ENCODE data around the gene SIX1. TPM values are rescaled to one million over a fixed set of nuclear protein-coding genes. Genes with fewer than 3 reads are reported as not detected.

Gene SIX1
- polyA plus RNA-seq, 2 of the 4 experiments (the other 2 are of a cell fraction): 4.4 to 7.2 TPM

- CTCF ChIA-PET: interaction anchor here (0.9 to 4.0 kb wide), 4 partner anchors 12 to 388 kb away, joined by 3 to 18 read pairs (median 6); partner anchors contain the start of gene SIX1
- Histone ChIP-seq H3K9me3 (no peaks in the 10 kb centered on the region), H3K27ac (no peak overlapping the region), H3K4me1 (no peaks in the 10 kb centered on the region; the same call in 2 of the 3 replicates), H3K4me3 (no peak overlapping the region), H3K4me2 (no peak overlapping the region)
- no peak for ATAC-seq
- WGBS (ENCODE audit: missing lambda C conversion rate): 91% methylated on average over 20 of the region's 20 CpGs
- FAIRE-seq: no peak
- no peak for DNase-seq (ENCODE audit: low read depth in 1 of 2, low spot score in 1 of 2)
- TF ChIP-seq MAZ (IDR thresholded peaks at IDR 0.05; ENCODE audit: borderline replicate concordance, low read depth, low read length) (no peak), RAD21 (conservative IDR thresholded peaks at IDR 0.05 in 1 of 2, IDR thresholded peaks at IDR 0.05 in 1 of 2) (no peak), CBX8 (IDR thresholded peaks at IDR 0.05) (no peak), NR3C1 (IDR thresholded peaks at IDR 0.05) (no peak), FOXS1 (CRISPR knock-in tag; IDR thresholded peaks at IDR 0.05) (no peak), HOXB13 (CRISPR knock-in tag; IDR thresholded peaks at IDR 0.05; ENCODE audit: low read depth) (no peak), RARB (CRISPR knock-in tag; IDR thresholded peaks at IDR 0.05) (no peak)
- TF ChIP-seq, protein P1, sequence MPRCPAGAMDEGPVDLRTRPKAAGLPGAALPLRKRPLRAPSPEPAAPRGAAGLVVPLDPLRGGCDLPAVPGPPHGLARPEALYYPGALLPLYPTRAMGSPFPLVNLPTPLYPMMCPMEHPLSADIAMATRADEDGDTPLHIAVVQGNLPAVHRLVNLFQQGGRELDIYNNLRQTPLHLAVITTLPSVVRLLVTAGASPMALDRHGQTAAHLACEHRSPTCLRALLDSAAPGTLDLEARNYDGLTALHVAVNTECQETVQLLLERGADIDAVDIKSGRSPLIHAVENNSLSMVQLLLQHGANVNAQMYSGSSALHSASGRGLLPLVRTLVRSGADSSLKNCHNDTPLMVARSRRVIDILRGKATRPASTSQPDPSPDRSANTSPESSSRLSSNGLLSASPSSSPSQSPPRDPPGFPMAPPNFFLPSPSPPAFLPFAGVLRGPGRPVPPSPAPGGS (IDR thresholded peaks at IDR 0.05): no peak
- POLR2A ChIA-PET: interaction anchor here (0.6 kb wide), 1 partner anchor 29 kb away, joined by 5 read pairs; no protein-coding TSS in a partner anchor
Measured at GRCh38 chr14:60636879-60637478, 12.3 kb downstream of the SIX1 start.

DNA sequence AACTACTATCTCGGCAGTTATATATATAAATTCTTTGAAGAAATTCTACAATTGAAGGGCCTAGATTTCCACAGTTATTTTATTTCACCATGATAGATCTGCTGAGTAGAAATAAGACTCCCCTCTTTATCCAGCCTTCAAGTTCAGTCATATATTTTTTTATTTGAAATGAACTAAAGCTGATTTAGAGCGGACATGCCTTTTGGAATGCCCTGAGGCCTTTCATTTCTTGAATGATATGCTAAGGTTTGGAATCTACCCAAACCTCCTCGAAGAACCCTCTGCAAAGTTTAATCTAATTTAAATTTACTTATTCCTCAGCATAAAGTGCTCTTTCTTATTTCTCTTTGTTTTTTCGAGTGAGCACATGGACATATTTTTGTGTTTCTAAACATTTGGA lies 15.1 kb downstream of the SIX1 start:
- no peak overlapping the region for H3K4me2 ChIP-seq

GRCh38 chr14:60632777-60633176 lies 16.5 kb downstream of the SIX1 start:
- Histone ChIP-seq H3K4me3 (no peak overlapping the region), H3K27ac (no peak overlapping the region), H3K9me3 (no peaks in the 10 kb centered on the region), H3K4me1 (no peaks in the 10 kb centered on the region; the same call in 2 of the 3 replicates), H3K4me2 (no peak overlapping the region)
- no peak for FAIRE-seq
- CTCF ChIA-PET: interaction anchor here (1.4 kb wide), 1 partner anchor 15 kb away, joined by 5 read pairs; no protein-coding TSS in a partner anchor
- 87% methylated on average over 2 of the region's 2 CpGs for WGBS (ENCODE audit: missing lambda C conversion rate)
- DNase-seq (ENCODE audit: low read depth in 1 of 2, low spot score in 1 of 2): no peak
- TF ChIP-seq TFCP2L1 (CRISPR knock-in tag; IDR thresholded peaks at IDR 0.05) (no peak), EHF (CRISPR knock-in tag; IDR thresholded peaks at IDR 0.05) (no peak), REST (IDR thresholded peaks at IDR 0.05) (no peak), HDAC2 (IDR thresholded peaks at IDR 0.05) (no peak), MYC (IDR thresholded peaks at IDR 0.05; ENCODE audit: borderline replicate concordance, low read length) (no peak), GATA3 (IDR thresholded peaks at IDR 0.05; ENCODE audit: borderline replicate concordance) (no peak), JUN (IDR thresholded peaks at IDR 0.05) (no peak), ESRRA (IDR thresholded peaks at IDR 0.05; ENCODE audit: borderline replicate concordance, low read length) (no peak)
- no peak for ATAC-seq
- POLR2A ChIA-PET: no interaction called here

More for the DNA sequence above, 15.1 kb downstream of the SIX1 start:
- WGBS (ENCODE audit: missing lambda C conversion rate): 69% methylated on average over 4 of the region's 4 CpGs
- Histone ChIP-seq H3K9me3 (no peaks in the 10 kb centered on the region), H3K27ac (no peak overlapping the region), H3K4me1 (no peaks in the 10 kb centered on the region; the same call in 2 of the 3 replicates), H3K4me3 (no peak overlapping the region)
- TF ChIP-seq POLR2A (IDR thresholded peaks at IDR 0.05; ENCODE audit: low read length) (no peak), RFX5 (IDR thresholded peaks at IDR 0.05) (no peak), ZC3H11A (IDR thresholded peaks at IDR 0.05) (no peak), EHF (CRISPR knock-in tag; IDR thresholded peaks at IDR 0.05) (no peak), FOSL2 (IDR thresholded peaks at IDR 0.05) (no peak), FOSL2 (CRISPR knock-in tag; IDR thresholded peaks at IDR 0.05) (no peak), CTCF (IDR thresholded peaks at IDR 0.05) (no peak)
- TF ChIP-seq, protein P1 (IDR thresholded peaks at IDR 0.05): no peak
- no peak for DNase-seq (ENCODE audit: low read depth in 1 of 2, low spot score in 1 of 2)
- no peak for ATAC-seq
- no peak for FAIRE-seq
- POLR2A ChIA-PET: no interaction called here
- CTCF ChIA-PET: interaction anchor here (0.6 to 4.0 kb wide), 5 partner anchors 9 to 646 kb away, joined by 3 to 18 read pairs (median 5); no protein-coding TSS in a partner anchor

All from A549 (cell line).